ENCODE data around the gene VPS39.

Gene VPS39

GRCh38 chr15:42158941-42159340, 49.2 kb downstream of the VPS39 start:
- DNase-seq (ENCODE audit: low read depth), result no peak

- no peak for DNase-seq (ENCODE audit: low read depth)
These were observed 49.9 kb downstream of the VPS39 start for GRCh38 chr15:42157981-42158765.

- no peak for DNase-seq (ENCODE audit: low read depth)
These were observed 50.7 kb downstream of the VPS39 start for GRCh38 chr15:42157381-42157780.

- no peak for DNase-seq (ENCODE audit: low read depth)
These were observed 51.7 kb downstream of the VPS39 start, which contains the start of gene PLA2G4F for GRCh38 chr15:42156243-42156922. PLA2G4F (minus strand) TSS chr15:42156636; CDS start chr15:42156549, 87 bp downstream.

GRCh38 chr15:42155546-42156242, 52.4 kb downstream of the VPS39 start:
- DNase-seq (ENCODE audit: low read depth), result no peak

GRCh38 chr15:42154956-42155355, 53.1 kb downstream of the VPS39 start:
- DNase-seq (ENCODE audit: low read depth), result no peak

- DNase-seq (ENCODE audit: low read depth), result no peak
These were observed 53.7 kb downstream of the VPS39 start for GRCh38 chr15:42154212-42154941.

GRCh38 chr15:42153874-42154211, 54.3 kb downstream of the VPS39 start:
- no peak for DNase-seq (ENCODE audit: low read depth)

GRCh38 chr15:42152921-42153698, 55.0 kb downstream of the VPS39 start:
- DNase-seq (ENCODE audit: low read depth), result no peak

GRCh38 chr15:42152196-42152920, 55.7 kb downstream of the VPS39 start:
- no peak for DNase-seq (ENCODE audit: low read depth)

GRCh38 chr15:42151736-42152135, 56.4 kb downstream of the VPS39 start:
- DNase-seq (ENCODE audit: low read depth), result no peak

GRCh38 chr15:42151141-42151561, 57.0 kb downstream of the VPS39 start:
- no peak for DNase-seq (ENCODE audit: low read depth)

- DNase-seq (ENCODE audit: low read depth), result no peak
These were observed 57.7 kb downstream of the VPS39 start for GRCh38 chr15:42150219-42150970.

- no peak for DNase-seq (ENCODE audit: low read depth)
These were observed 58.4 kb downstream of the VPS39 start for GRCh38 chr15:42149493-42150218.

GRCh38 chr15:42148808-42149492, 59.2 kb downstream of the VPS39 start:
- DNase-seq (ENCODE audit: low read depth), result no peak

- no peak for DNase-seq (ENCODE audit: low read depth)
These were observed 60.7 kb downstream of the VPS39 start for GRCh38 chr15:42147431-42147735.

- DNase-seq (ENCODE audit: low read depth), result no peak
These were observed 61.3 kb downstream of the VPS39 start for GRCh38 chr15:42146551-42147430.

Data from fibroblast of the conjunctiva (primary cell).